GM18508 (cell line): ENCODE data around the gene AFF3.

ENCODE experiments used
- ATAC-seq: cut with Tn5 transposase; IDR thresholded peaks from one replicate; pipeline ENCODE4 v1.9.1; 2021; ENCODE audit warnings: moderate number of reproducible peaks; ENCODE audit not compliant: insufficient read depth, unreplicated experiment

The AFF3 gene

GRCh38 chr2:99910902-99911301 lies 231.5 kb downstream of the AFF3 start:
- no peak for ATAC-seq

- no peak for ATAC-seq
Measured at GRCh38 chr2:99905636-99906035, 236.8 kb downstream of the AFF3 start.

- no peak for ATAC-seq
Measured at GRCh38 chr2:99905025-99905424, 237.4 kb downstream of the AFF3 start.

DNA sequence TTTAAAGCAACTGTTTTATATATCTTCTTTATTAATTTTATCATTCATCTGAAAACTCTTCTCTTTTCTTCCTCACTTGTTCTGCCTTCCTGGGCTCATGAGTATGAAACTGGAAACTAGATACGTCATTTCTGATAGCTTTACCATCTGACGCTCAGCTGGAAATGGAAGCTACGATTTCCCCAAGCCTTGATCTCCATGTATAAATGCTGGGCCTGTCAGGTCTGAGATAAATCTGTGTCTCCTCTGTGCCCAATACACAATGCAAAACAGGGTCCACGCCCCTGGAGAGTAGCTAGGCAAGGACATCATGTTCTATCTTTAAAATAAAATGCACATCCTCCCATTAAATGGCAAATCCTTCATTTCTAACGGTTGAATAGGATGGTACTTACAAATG lies 238.4 kb downstream of the AFF3 start:
- no peak for ATAC-seq

GRCh38 chr2:99900556-99900955 lies 241.8 kb downstream of the AFF3 start:
- no peak for ATAC-seq

- no peak for ATAC-seq
Measured at GRCh38 chr2:99899882-99900281, 242.5 kb downstream of the AFF3 start.

GRCh38 chr2:99899058-99899855 lies 243.1 kb downstream of the AFF3 start:
- ATAC-seq = no peak

GRCh38 chr2:99898336-99899048 lies 243.9 kb downstream of the AFF3 start:
- no peak for ATAC-seq

DNA sequence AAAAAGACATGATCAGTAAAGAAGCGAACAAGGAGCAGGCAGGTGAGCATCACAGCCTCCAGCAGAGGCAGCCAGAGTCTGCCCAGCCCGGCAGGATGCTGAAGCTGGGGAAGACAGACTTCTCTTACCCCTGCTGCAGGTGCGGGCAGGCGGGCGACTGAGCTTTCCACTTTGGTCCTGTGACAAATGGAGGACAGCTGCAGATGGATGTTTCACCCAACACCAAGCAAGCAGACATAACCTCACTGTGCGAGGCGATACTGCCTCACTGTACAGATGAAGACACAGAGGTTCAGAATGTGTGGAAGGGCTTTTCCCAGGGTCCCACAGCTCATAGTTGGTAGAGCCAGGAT lies 251.0 kb downstream of the AFF3 start:
- ATAC-seq = no peak

GRCh38 chr2:99890568-99891427 lies 251.6 kb downstream of the AFF3 start:
- ATAC-seq = no peak

DNA sequence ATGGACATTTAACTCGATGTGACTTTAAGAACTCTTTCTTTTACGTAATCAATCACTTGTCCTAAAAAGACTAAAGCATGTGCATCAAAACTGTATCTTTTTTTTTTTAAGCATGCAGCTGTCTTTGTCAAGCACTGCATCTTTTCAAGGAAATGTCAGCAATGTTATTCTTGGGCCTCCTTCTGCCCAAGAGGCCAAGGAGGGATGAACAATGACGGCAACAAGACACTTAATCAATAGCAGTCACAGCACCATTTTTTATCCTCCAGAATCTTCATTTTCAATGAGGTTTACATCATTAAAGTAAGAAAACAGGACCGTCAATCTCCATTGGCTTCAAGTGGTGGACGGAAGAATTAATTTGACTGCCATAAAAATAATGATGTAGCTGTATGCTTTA lies 253.8 kb downstream of the AFF3 start:
- no peak for ATAC-seq

- no peak for ATAC-seq
Measured at GRCh38 chr2:99886418-99886817, 256.0 kb downstream of the AFF3 start.

GRCh38 chr2:99883358-99883757 lies 259.0 kb downstream of the AFF3 start:
- ATAC-seq = no peak

GRCh38 chr2:99881901-99882591 lies 260.3 kb downstream of the AFF3 start:
- no peak for ATAC-seq

- ATAC-seq = no peak
Measured at GRCh38 chr2:99880964-99881294, 261.5 kb downstream of the AFF3 start.

DNA sequence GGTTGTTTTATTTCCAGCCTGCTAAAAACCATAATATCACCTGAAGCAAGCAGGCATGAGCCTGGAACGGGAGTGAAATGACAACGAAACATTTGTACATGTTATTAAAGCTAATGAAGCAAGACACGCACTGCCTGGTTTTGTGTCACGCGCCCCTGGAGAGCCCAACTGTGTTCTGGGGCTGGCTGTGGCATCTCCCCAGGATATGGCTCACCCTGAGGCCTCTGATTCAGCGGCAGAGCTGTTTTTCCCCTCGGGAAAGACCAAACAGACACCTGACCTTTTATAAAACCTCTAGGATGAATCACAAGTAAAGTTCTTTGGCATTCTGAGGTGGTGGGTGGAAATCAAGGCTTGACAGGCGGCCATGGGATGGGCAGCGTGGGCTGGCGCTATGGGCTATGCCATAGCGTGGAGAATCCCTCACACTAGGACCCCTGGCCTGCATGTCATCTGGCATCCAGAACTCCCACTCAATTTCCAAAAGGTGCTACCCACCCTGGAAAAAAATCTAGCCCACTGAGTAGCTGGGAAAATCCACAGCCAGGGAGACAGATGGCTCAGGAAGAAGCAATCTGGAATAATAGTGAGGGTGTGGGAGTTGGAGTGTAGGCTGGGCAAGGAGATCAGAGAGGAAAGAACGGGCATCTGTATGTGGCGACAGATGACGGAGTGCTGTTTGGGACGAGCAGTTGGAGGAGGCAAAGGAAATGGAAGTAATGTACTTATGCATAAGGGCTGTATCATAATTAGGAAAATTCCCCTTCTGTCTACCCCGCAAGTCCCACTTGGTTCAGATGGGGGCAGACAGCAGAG lies 262.0 kb downstream of the AFF3 start:
- no peak for ATAC-seq

DNA sequence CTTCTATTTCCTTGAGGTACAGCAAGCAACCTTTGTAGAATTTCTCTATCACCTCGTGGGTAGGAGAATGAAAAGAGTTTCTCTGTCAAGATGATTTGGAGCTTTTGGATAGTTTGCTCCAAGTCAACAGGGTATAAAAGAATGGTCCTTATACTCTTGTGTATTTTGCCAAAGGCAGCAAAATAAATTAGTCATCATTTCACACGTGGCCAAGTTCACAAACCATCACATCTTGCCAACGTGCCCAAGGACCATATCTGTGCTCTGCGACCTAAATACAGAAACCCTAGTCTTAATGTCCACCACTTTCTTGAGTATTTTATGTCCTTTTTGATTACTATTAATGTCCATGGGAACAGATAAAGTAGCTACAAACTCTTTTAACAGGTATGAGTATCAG lies 262.9 kb downstream of the AFF3 start:
- ATAC-seq = no peak

DNA sequence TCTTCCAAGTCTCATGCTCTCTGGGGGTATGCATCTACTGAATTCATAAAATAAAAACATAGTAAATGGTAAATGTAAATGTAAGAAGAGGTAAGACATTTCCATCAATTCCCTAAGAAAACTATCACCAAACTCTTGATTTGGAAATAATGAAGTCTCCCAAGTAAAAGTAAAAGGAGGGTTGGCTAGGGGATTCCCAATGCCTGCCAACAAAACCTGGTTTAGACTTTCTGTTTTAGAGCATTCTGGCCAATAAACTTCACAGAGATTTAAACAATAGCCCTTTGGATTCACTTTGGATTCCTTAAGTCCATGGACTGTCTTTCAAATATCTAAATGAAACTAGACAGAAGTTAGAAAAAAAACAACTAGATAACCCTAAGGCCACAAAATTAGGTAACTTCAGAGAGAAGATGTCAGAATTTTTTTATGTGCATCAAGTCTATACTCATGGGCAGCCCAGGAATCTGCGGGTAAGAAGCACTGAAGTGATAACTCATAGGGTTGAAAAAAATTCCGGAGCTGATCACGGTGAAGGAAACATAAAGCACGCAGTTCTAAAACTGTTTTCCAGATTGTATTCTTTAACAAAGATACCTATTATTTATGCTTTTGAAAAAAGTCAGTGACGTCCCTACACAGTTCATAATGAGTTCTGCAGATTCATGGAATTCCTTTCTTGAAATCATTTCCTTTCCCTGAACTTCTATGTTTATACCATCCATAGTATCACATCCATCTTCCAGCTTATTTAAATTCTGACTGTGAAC lies 263.6 kb downstream of the AFF3 start:
- ATAC-seq = no peak

GRCh38 chr2:99877963-99878362 lies 264.4 kb downstream of the AFF3 start:
- no peak for ATAC-seq
